Fibroblast of skin of left biceps (primary cell): ENCODE results near the gene NRG2.
A peak's percentile ranks its signal among the peaks of the same experiment; 100 is the strongest.

Experiments
- DNase-seq, 2 experiments: peaks; one replicate each; pipeline ENCODE4 v3.0.0-alpha.2; 2013; ENCODE audit warnings: low read depth in 2 of 2

The NRG2 gene

GRCh38 chr5:140042643-140043507, at the start of gene NRG2:
Gene NRG2, minus strand, starts transcription at chr5:140043299.
- DNase-seq: no peak

GRCh38 chr5:140090251-140090650, 47.2 kb upstream of the NRG2 start:
- no peak for DNase-seq

- DNase-seq: no peak
Measured at GRCh38 chr5:140084541-140084940, 41.4 kb upstream of the NRG2 start.

GRCh38 chr5:140083650-140084049, 40.6 kb upstream of the NRG2 start:
- no peak for DNase-seq

GRCh38 chr5:140083120-140083519, 40.0 kb upstream of the NRG2 start:
- no peak for DNase-seq

GRCh38 chr5:140076788-140077187, 33.7 kb upstream of the NRG2 start:
- DNase-seq: no peak

- DNase-seq: no peak
Measured at GRCh38 chr5:140076142-140076541, 33.0 kb upstream of the NRG2 start.

- peak in 1 of 2 experiments; percentile 1 for DNase-seq
Measured at GRCh38 chr5:140075371-140075770, 32.3 kb upstream of the NRG2 start.

- peak in 1 of 2 experiments; percentile 2 for DNase-seq
Measured at GRCh38 chr5:140073296-140073695, 30.2 kb upstream of the NRG2 start.

- no peak for DNase-seq
Measured at GRCh38 chr5:140072812-140073211, 29.7 kb upstream of the NRG2 start.

- no peak for DNase-seq
Measured at GRCh38 chr5:140060816-140061215, 17.7 kb upstream of the NRG2 start.

- no peak for DNase-seq
Measured at GRCh38 chr5:140058212-140058932, 15.3 kb upstream of the NRG2 start.

GRCh38 chr5:140056880-140057279, 13.8 kb upstream of the NRG2 start:
- DNase-seq: no peak

- no peak for DNase-seq
Measured at GRCh38 chr5:140055152-140055551, 12.1 kb upstream of the NRG2 start.

- no peak for DNase-seq
Measured at GRCh38 chr5:140054086-140054689, 11.1 kb upstream of the NRG2 start.

GRCh38 chr5:140051950-140052349, 8.9 kb upstream of the NRG2 start:
- DNase-seq: no peak

GRCh38 chr5:140049713-140050112, 6.6 kb upstream of the NRG2 start:
- DNase-seq: no peak

- DNase-seq: no peak
Measured at GRCh38 chr5:140049205-140049604, 6.1 kb upstream of the NRG2 start.

GRCh38 chr5:140044041-140044440, 942 bp upstream of the NRG2 start:
- no peak for DNase-seq

GRCh38 chr5:140043508-140043872, 391 bp upstream of the NRG2 start:
- no peak for DNase-seq

GRCh38 chr5:140042393-140042642, 781 bp downstream of the NRG2 start:
- DNase-seq: no peak

GRCh38 chr5:140041492-140042392, 1.4 kb downstream of the NRG2 start:
- no peak for DNase-seq
